Central memory CD8-positive, alpha-beta T cell (primary cell): ENCODE measurements around the gene NEURL1B.

Experiments used
- ATAC-seq: fragments of 150-1000 bp; cut with Tn5 transposase; replicated peaks from 2 replicates; pipeline ENCODE4 v1.10.0; 2022; ENCODE audit warnings: mild to moderate bottlenecking, moderate FRiP score, moderate number of reproducible peaks; ENCODE audit not compliant: poor library complexity, severe bottlenecking; ENCODE audit errors: extremely low read depth
- DNase-seq, 2 donors: peaks; one replicate each; pipeline ENCODE4 v3.0.0; 2021; ENCODE audit warnings: low spot score in 2 of 2
- H3K27ac Mint-ChIP-seq: one replicate; pipeline ENCODE4 v1.8.0; 2022; ENCODE audit warnings: low read depth, mild to moderate bottlenecking, moderate library complexity, mixed read lengths
- H3K27me3 Mint-ChIP-seq: one replicate; pipeline ENCODE4 v1.8.0; 2022; ENCODE audit warnings: mixed read lengths
- H3K36me3 Mint-ChIP-seq: one replicate; pipeline ENCODE4 v1.8.0; 2022; ENCODE audit warnings: mild to moderate bottlenecking, moderate library complexity, mixed read lengths; ENCODE audit not compliant: insufficient read depth
- H3K4me1 Mint-ChIP-seq: one replicate; pipeline ENCODE4 v1.8.0; 2022; ENCODE audit warnings: mixed read lengths
- H3K4me3 Mint-ChIP-seq: one replicate; pipeline ENCODE4 v1.8.0; 2022; ENCODE audit warnings: mild to moderate bottlenecking, moderate library complexity, mixed read lengths
- H3K9me3 Mint-ChIP-seq: one replicate; pipeline ENCODE4 v1.8.0; 2022; ENCODE audit warnings: mixed read lengths

The NEURL1B gene

DNA sequence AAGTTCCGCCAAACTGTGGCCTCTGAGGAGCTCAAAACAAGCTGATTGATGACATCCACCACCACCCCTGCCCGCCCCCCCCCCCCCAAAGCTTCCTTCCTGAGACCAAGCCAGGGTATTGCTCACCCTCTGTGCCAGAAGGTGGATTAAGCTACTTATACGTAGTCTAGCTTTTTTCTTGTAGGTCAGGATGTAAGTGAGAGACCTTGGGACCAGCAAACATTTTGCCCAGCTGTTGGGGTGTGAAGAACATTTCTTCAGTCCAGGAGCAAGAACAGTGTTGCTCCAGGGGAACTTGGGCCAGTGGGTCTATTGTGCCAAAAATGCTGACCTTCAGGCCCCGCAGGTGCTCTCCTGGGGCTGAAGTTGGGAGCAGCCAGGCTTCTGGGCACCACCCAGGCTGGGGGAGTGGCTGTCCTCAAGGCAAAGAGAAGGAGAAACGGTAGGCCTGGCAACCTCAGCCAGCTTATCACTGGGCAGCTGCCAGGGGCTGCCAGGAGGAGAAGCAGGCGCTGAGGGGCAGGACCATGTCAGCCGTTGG, 18.0 kb downstream of the NEURL1B start:
- H3K27ac Mint-ChIP-seq, result no peak overlapping the region
- no peaks in the 10 kb centered on the region for H3K9me3 Mint-ChIP-seq
- no peak overlapping the region for H3K4me3 Mint-ChIP-seq
- no peaks in the 10 kb centered on the region for H3K4me1 Mint-ChIP-seq
- peaks cover 2% of the 10 kb centered on the region for H3K36me3 Mint-ChIP-seq
- H3K27me3 Mint-ChIP-seq, result peaks cover 7% of the 10 kb centered on the region
- DNase-seq (no peak), ATAC-seq (no peak)

DNA sequence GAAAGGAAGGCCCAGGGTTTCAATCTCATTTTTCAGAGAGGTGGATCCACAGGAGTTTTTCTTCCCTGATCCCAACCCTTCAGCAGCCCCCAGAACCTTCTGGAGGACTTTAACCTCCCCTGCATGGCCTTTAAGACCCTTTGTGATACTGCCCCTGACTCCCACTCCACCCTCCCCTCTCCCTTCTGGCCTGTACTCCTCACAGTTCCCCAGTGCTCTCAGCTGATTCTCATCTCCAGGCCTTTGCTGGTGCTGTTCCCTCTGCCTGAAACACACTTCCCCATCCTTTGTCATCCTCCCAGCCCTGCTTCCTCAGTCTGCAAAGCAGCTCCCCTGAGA, 18.5 kb downstream of the NEURL1B start:
- Mint-ChIP-seq H3K9me3 (no peaks in the 10 kb centered on the region), H3K4me3 (no peak overlapping the region), H3K36me3 (peaks cover 2% of the 10 kb centered on the region), H3K4me1 (no peaks in the 10 kb centered on the region), H3K27me3 (peaks cover 7% of the 10 kb centered on the region), H3K27ac (no peak overlapping the region)
- ATAC-seq, result no peak
- DNase-seq, result no peak

DNA sequence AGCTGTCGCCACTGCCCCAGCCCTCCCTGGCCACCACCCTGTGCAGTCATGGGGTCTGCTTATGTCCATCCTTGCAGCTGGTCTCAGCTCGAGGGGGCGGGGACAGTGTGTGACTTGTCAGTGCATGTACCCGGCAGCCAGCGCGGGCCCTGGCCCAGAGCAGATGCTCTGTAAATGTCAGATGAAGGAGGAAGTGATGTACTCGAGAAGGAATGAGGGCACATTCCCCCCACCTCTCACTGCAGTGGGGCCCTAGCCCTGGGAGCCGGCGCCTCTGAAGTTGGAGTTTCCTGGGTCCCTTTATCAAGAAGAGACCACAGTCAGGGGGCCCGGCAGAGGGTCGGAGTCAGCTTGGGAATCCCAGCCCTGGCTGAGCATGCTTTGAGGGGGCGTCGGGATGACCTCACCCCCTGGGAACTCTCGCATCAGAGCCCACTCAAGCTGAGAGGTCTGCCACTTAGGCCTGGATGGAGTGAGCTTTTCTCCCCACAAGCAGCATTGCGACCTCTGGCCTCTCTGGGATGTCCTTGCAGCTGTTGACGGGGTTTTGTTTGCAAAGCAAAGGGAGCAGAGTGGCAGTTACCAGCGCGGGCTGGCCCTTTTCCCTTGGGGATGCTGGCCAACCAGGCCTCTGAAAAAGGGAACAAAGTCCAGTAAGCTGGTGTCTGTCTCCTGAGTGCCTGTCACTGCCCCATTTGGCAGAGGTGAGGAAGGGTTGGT, 19.0 kb downstream of the NEURL1B start:
- ATAC-seq (no peak), DNase-seq (no peak)
- H3K27me3 Mint-ChIP-seq, result peaks cover 12% of the 10 kb centered on the region
- no peak overlapping the region for H3K27ac Mint-ChIP-seq
- peaks cover 2% of the 10 kb centered on the region for H3K36me3 Mint-ChIP-seq
- no peak overlapping the region for H3K4me3 Mint-ChIP-seq
- no peaks in the 10 kb centered on the region for H3K9me3 Mint-ChIP-seq
- no peaks in the 10 kb centered on the region for H3K4me1 Mint-ChIP-seq

DNA sequence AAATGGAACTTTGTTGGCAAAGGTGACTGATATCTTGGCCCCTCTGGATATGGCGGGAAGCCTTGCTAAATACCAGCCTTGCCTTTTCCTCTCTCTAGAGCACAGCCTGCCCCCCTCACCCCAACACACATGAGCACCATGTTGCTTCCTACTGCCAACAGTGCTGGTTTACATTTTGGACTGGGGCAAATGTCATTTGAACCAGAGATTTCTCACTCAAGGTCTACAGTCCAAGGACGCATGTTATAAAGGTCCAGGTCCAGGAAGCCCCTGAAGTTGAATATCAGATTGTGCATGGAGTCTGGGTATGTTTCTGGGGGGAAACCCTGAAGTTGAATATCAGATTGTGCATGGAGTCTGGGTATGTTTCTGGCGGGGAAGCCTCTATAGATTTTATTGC, 19.9 kb downstream of the NEURL1B start:
- H3K27me3 Mint-ChIP-seq, result peaks cover 14% of the 10 kb centered on the region

DNA sequence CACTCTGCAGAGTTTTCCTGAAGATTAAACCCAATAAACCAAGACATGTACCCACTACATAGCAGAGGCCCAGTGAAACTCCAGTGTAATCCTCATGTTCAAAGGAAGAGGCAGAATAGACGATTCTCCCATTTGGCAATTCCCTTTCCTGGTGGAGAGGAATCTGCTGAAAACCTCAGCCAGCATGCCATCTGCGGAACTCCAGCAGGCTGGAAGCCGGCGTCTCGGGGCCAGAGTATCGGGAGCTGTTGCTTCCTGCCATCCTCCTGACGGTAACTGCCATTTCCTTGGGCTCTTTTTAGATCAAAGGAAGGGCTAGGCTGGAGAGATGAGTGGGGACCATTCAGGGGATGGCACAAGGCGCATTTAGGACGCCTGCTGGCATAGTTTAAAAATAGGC, 20.5 kb downstream of the NEURL1B start:
- no peaks in the 10 kb centered on the region for H3K9me3 Mint-ChIP-seq
- no peak overlapping the region for H3K27ac Mint-ChIP-seq
- peaks cover 15% of the 10 kb centered on the region for H3K27me3 Mint-ChIP-seq
- H3K4me3 Mint-ChIP-seq, result no peak overlapping the region
- DNase-seq (no peak), ATAC-seq (no peak)
- H3K4me1 Mint-ChIP-seq, result no peaks in the 10 kb centered on the region
- H3K36me3 Mint-ChIP-seq, result peaks cover 2% of the 10 kb centered on the region

More for the DNA sequence above, 19.9 kb downstream of the NEURL1B start:
- ATAC-seq (no peak), DNase-seq (no peak)
- no peak overlapping the region for H3K27ac Mint-ChIP-seq
- no peaks in the 10 kb centered on the region for H3K4me1 Mint-ChIP-seq
- no peaks in the 10 kb centered on the region for H3K9me3 Mint-ChIP-seq
- no peak overlapping the region for H3K4me3 Mint-ChIP-seq
- H3K36me3 Mint-ChIP-seq, result peaks cover 2% of the 10 kb centered on the region

DNA sequence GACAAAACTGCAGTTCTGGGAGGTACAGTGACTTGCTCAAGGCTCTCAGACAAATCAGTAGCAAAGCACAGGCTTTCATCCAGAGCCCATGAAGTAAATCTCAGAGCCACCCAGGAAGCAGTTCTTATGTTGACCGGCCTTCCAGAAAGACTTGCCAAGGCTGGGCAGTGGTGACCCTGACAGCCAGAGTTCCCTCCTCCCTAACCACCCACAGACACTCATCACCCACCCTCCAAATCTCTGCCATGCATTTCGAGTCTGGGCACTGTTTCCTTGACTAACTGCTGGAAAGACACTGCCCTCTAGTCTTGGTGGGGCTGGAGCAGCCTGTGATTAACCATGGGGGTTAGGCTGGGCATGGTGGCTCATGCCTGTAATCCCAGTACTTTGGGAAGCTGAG, 21.5 kb downstream of the NEURL1B start:
- Mint-ChIP-seq H3K4me1 (no peaks in the 10 kb centered on the region), H3K9me3 (no peaks in the 10 kb centered on the region), H3K4me3 (no peak overlapping the region), H3K27ac (no peak overlapping the region), H3K27me3 (peaks cover 15% of the 10 kb centered on the region), H3K36me3 (peaks cover 2% of the 10 kb centered on the region)
- ATAC-seq (no peak), DNase-seq (no peak)

DNA sequence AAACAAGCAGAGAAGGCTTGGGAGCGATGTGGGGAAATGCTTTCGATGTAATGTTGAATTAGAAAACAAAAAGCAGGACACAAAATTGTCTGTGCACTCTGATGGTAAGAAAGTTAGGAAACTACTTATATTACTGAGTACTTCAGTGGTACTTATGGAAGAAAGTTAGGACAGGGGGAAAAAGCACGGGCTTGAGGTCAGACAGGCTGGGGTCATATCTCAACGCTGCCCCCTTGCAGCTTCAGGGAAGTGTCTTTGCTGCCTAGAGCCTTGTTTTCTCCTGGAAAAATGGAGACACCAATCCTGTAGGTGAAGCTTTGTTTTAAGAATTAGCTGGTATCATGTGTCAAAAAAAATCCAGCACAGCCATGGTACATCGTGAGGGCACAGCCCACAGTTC, 23.0 kb downstream of the NEURL1B start:
- Mint-ChIP-seq H3K4me1 (no peaks in the 10 kb centered on the region), H3K4me3 (no peak overlapping the region)
- DNase-seq, result no peak

DNA sequence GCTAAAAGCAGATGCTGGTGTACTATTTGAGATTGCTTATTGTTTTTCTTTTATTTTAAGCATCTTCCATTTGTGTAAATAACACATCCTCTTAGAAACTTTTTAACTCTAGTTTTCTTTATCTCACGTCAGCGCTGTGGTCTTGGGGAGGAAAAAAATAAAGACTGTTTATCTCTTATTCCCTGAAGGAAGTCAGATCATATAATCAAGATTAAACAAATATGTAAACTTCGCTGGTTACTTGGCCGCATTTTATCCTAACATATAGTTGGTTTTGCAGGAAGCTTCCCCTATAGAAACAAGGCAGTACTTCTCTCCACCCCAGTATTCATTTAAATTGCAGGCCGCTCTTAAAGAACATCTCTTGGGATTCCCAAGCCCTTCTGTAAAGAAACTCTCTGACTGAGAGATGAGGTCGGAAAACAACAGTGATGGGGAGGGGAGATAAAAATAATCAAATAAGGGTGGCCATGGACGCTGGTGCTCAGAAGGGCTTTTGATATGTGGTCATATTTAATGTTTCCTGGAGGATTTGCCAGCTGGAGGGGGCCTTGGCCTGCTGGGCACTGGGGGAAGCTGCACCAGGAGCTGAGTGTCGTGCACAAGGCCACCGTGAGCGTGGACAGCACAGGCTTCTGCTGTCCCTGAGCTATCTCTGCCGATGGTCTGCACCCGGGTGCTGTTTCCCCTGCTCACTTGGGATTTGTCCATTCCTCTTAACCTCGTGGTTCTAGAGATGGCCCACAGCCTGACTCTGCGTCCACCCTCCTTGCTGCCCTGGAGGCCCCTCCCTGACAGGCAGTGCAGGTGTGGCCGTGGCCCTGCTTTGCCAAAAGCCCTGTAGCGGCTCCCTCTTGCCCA, 23.8 kb downstream of the NEURL1B start:
- Mint-ChIP-seq H3K27ac (no peak overlapping the region), H3K4me1 (no peaks in the 10 kb centered on the region), H3K36me3 (peaks cover 2% of the 10 kb centered on the region), H3K27me3 (peaks cover 15% of the 10 kb centered on the region), H3K4me3 (no peak overlapping the region), H3K9me3 (no peaks in the 10 kb centered on the region)
- DNase-seq (no peak), ATAC-seq (no peak)

More for the DNA sequence above, 23.0 kb downstream of the NEURL1B start:
- Mint-ChIP-seq H3K9me3 (no peaks in the 10 kb centered on the region), H3K27me3 (peaks cover 15% of the 10 kb centered on the region), H3K27ac (no peak overlapping the region), H3K36me3 (peaks cover 2% of the 10 kb centered on the region)
- no peak for ATAC-seq

DNA sequence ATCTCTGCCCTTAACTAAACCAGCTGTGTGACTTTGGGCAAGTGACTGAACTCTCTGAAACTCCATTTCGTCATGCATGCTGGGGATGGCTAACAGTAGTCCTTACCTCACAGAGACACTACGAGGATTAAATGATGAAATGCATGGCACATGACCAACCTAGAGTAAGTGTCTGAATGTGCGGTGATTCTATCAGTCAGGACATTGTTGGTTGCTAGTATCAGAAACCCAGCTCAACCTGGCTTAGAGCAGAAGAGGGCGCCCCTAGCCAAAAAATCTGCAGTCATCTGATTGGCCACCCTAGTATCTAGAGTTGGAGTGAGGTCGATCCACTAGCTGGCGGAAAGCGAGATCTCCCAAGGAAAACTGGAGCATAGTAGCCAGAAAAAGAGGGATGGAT, 25.2 kb downstream of the NEURL1B start:
- H3K27ac Mint-ChIP-seq, result no peak overlapping the region
- H3K27me3 Mint-ChIP-seq, result peaks cover 15% of the 10 kb centered on the region
- no peak overlapping the region for H3K4me3 Mint-ChIP-seq
- no peak for DNase-seq
- peaks cover 5% of the 10 kb centered on the region for H3K9me3 Mint-ChIP-seq
- H3K36me3 Mint-ChIP-seq, result peaks cover 2% of the 10 kb centered on the region
- ATAC-seq, result no peak
- H3K4me1 Mint-ChIP-seq, result no peaks in the 10 kb centered on the region

DNA sequence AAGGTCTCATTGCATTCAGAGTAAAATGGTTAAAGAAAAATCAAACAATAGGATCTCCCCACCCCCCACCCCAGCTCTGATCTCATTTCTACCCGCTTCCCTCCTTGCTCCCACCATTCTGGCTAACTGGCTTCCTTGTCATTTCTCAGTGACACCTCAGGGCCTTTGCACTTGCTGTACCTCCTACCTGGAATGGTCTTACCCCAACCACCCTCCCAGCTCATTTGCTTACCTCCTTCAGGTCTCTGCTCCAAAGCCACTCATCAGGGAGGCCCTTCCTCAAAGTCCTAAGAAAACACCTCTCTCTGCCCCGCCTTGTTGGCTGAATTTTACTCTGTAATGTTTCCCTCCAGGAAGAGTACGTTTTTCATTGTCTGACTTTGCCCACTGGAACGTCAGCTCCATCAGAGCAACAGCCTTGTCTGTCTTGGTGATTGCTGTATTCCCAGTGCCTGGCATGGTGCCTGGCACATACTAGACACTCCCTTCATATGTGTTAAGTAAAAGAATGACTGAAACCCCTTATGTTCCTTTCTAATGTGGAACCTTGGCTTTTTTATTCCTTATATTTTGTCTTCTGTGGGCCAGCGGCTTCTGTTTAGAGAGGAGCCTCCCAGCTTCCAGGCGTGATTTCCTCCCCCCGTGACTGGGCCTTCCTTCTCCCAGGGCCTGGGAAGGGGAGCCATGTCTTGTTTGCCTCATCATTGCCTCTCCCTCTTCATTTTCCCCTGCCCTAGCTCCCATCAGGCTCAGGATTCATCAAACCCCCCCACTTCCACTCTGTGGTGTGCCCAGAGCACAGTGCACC, 26.9 kb downstream of the NEURL1B start:
- Mint-ChIP-seq H3K4me3 (no peak overlapping the region), H3K36me3 (peaks cover 4% of the 10 kb centered on the region), H3K9me3 (peaks cover 5% of the 10 kb centered on the region), H3K27me3 (peaks cover 15% of the 10 kb centered on the region), H3K4me1 (no peaks in the 10 kb centered on the region), H3K27ac (no peak overlapping the region)
- DNase-seq (no peak), ATAC-seq (no peak)

DNA sequence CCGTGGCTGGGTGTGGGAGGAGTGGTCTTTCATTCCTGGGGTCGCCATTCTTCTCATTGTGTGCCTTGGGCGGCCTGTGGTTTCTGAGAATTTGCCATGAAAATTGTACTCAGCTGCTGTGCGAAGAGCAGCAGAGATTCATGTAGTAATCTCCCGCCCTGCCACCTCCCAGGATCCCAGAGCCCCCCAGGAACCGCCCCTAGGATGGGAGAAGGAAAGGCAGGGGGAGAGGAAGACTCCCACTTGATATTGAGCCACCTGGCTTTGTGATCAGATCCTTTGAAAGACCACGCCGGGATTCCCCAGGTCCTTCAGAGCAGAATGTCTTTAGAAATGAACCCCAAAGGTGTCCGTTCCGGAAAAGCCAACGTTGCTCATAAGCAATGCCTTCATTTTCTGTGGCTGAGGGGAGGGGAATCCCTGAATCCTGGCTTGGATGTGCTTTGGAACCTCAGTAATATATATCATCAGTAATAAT, 27.6 kb downstream of the NEURL1B start:
- Mint-ChIP-seq H3K27ac (no peak overlapping the region), H3K27me3 (peaks cover 15% of the 10 kb centered on the region), H3K36me3 (peaks cover 4% of the 10 kb centered on the region), H3K9me3 (peaks cover 5% of the 10 kb centered on the region), H3K4me3 (no peak overlapping the region), H3K4me1 (no peaks in the 10 kb centered on the region)
- DNase-seq (no peak), ATAC-seq (no peak)

DNA sequence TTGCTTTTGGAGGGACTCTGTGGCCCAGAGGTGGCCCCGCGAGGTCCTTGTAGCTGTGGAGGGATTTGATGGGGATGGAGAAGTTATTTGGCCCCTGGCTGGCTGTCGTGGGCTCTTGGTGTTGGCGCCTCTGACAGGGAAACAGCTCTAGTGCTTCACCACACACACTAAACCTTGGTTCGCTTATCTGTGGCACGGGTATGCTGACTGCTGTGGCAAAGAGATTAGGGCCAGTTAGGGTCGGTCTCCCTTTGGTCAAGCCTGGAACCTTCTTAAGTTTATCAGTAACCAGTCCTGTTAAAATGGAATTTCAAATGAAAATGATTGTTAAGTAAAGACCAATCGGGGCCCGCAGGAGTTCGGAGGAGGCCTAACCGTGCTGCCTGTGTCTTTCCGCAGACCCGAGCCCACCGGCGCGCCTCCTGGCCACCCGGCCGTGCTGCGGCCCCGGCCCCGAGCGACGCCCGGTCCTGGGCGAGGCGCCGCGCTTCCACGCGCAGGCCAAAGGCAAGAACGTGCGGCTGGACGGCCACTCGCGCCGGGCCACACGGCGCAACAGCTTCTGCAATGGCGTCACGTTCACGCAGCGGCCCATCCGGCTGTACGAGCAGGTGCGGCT, 28.4 kb downstream of the NEURL1B start:
- Mint-ChIP-seq H3K27me3 (peaks cover 15% of the 10 kb centered on the region), H3K4me1 (no peaks in the 10 kb centered on the region), H3K36me3 (peaks cover 2% of the 10 kb centered on the region), H3K27ac (no peak overlapping the region), H3K4me3 (no peak overlapping the region), H3K9me3 (peaks cover 5% of the 10 kb centered on the region)
- ATAC-seq, result no peak
- DNase-seq, result no peak
